ENCODE results near the gene MYH1.

Gene MYH1

GRCh38 chr17:10521949-10522348 is 3.6 kb upstream of the MYH1 start:
- peaks cover 4 to 6% of the 10 kb centered on the region in 2 donors for H3K9me3 Mint-ChIP-seq
- no peak overlapping the region for H3K27ac Mint-ChIP-seq
- H3K36me3 Mint-ChIP-seq: no peaks in the 10 kb centered on the region
- peaks cover 12 to 15% of the 10 kb centered on the region in 2 donors for H3K27me3 Mint-ChIP-seq
- H3K4me3 Mint-ChIP-seq: no peak overlapping the region
- no peaks in the 10 kb centered on the region for H3K4me1 Mint-ChIP-seq
- no peak for DNase-seq
- ATAC-seq (replicated peaks): no peak

GRCh38 chr17:10516638-10517037 is 1.7 kb downstream of the MYH1 start:
- no peaks in the 10 kb centered on the region for H3K4me1 Mint-ChIP-seq
- no peak overlapping the region for H3K27ac Mint-ChIP-seq
- no peaks in the 10 kb centered on the region for H3K9me3 Mint-ChIP-seq
- H3K4me3 Mint-ChIP-seq: no peak overlapping the region
- ATAC-seq (replicated peaks): no peak
- H3K36me3 Mint-ChIP-seq: no peaks in the 10 kb centered on the region
- DNase-seq: no peak
- H3K27me3 Mint-ChIP-seq: peaks cover 3 to 11% of the 10 kb centered on the region in 2 donors

- no peak for DNase-seq
- Mint-ChIP-seq H3K4me1 (no peaks in the 10 kb centered on the region), H3K27me3 (peaks cover 6 to 11% of the 10 kb centered on the region in 2 donors), H3K36me3 (no peaks in the 10 kb centered on the region), H3K4me3 (no peak overlapping the region), H3K9me3 (no peaks in the 10 kb centered on the region), H3K27ac (no peak overlapping the region)
- no peak for ATAC-seq (replicated peaks)
Measured at GRCh38 chr17:10516065-10516464, 2.3 kb downstream of the MYH1 start.

DNA sequence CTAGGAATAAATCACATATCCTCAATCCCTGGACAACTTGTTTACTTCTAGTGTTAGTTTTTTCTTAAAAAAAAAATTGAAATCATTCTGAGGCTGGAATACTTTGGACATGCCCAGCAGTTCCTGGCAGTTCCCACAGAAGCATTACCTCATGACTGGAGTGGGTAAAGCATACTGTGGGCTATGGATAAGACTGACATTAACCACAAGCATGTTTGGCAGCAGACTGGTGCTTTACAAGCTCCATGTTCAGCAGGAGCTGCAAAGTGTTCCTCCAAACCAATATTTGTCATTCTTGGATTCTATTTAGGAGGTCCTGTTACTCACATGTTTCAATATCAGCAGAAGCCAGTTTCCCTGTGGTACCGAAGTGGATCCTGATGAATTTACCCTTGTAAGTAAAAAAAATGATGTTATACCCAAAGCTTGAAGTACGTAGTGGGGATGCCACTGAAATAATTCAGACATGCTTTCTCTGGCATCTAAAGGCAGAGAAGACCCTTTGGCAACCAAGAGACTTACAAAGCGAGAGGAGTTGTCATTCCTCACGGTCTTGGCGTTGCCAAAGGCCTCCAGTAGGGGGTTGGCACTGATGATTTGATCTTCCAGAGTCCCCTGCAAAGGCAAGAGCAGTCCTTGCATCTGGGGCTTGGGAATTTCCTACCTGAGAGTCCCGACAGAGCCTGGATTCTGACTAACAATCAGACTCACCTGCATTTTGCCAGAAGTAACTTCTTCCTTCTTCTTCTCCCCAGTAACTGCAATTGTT is 4.9 kb downstream of the MYH1 start:
- ATAC-seq (replicated peaks) (no peak), DNase-seq (no peak)
- Mint-ChIP-seq H3K27me3 (peaks cover 6% of the 10 kb centered on the region in 2 donors), H3K4me1 (no peaks in the 10 kb centered on the region), H3K27ac (no peak overlapping the region), H3K36me3 (no peaks in the 10 kb centered on the region), H3K4me3 (no peak overlapping the region), H3K9me3 (no peaks in the 10 kb centered on the region)

GRCh38 chr17:10512856-10513255 is 5.5 kb downstream of the MYH1 start:
- H3K9me3 Mint-ChIP-seq: no peaks in the 10 kb centered on the region
- H3K27me3 Mint-ChIP-seq: peaks cover 6% of the 10 kb centered on the region in 2 donors
- no peak overlapping the region for H3K4me3 Mint-ChIP-seq
- no peaks in the 10 kb centered on the region for H3K36me3 Mint-ChIP-seq
- ATAC-seq (replicated peaks) (no peak), DNase-seq (no peak)
- no peak overlapping the region for H3K27ac Mint-ChIP-seq
- no peaks in the 10 kb centered on the region for H3K4me1 Mint-ChIP-seq

- H3K27me3 Mint-ChIP-seq: peaks cover 7 to 10% of the 10 kb centered on the region in 2 donors
- no peak overlapping the region for H3K27ac Mint-ChIP-seq
- H3K9me3 Mint-ChIP-seq: peaks cover 0 to 2% of the 10 kb centered on the region in 2 donors
- DNase-seq (no peak), ATAC-seq (replicated peaks) (no peak)
- no peaks in the 10 kb centered on the region for H3K4me1 Mint-ChIP-seq
- no peak overlapping the region for H3K4me3 Mint-ChIP-seq
- H3K36me3 Mint-ChIP-seq: no peaks in the 10 kb centered on the region
Measured at GRCh38 chr17:10499950-10500349, 18.4 kb downstream of the MYH1 start.

GRCh38 chr17:10492004-10492403 is 26.3 kb downstream of the MYH1 start:
- Mint-ChIP-seq H3K9me3 (peaks cover 18 to 28% of the 10 kb centered on the region in 2 donors), H3K4me1 (no peaks in the 10 kb centered on the region), H3K27ac (no peak overlapping the region), H3K36me3 (peaks cover 1 to 4% of the 10 kb centered on the region in 2 donors), H3K4me3 (no peak overlapping the region), H3K27me3 (peaks cover 6 to 16% of the 10 kb centered on the region in 2 donors)
- no peak for DNase-seq
- no peak for ATAC-seq (replicated peaks)

- no peak for ATAC-seq (replicated peaks)
- no peaks in the 10 kb centered on the region for H3K4me1 Mint-ChIP-seq
- H3K9me3 Mint-ChIP-seq: peaks cover 22 to 25% of the 10 kb centered on the region in 2 donors
- H3K4me3 Mint-ChIP-seq: no peak overlapping the region
- DNase-seq: no peak
- no peak overlapping the region for H3K27ac Mint-ChIP-seq
- peaks cover 1 to 3% of the 10 kb centered on the region in 2 donors for H3K36me3 Mint-ChIP-seq
- peaks cover 0 to 6% of the 10 kb centered on the region in 2 donors for H3K27me3 Mint-ChIP-seq
Measured at GRCh38 chr17:10482252-10482651, 36.1 kb downstream of the MYH1 start.

DNA sequence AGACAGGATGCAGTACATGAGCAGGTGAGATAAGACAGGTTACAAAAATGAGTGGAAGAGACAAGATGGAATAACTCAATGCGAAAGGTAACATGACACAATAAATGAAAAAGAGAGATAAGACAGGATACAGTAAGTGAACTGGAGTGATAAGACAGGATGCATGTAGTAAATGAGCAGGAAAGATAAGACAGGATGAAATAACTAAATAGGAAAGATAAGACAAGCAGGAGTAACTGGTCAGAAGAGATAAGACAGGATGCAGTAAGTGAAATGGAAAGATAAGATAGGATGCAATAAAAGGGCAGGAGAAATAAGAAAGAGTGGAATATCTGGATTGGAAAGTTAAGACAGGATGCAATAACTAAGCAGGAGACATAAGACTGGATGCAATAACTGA is 40.6 kb downstream of the MYH1 start:
- H3K4me1 Mint-ChIP-seq: no peaks in the 10 kb centered on the region
- H3K27me3 Mint-ChIP-seq: no peaks in the 10 kb centered on the region
- no peak overlapping the region for H3K27ac Mint-ChIP-seq
- H3K9me3 Mint-ChIP-seq: peaks cover 4 to 5% of the 10 kb centered on the region in 2 donors
- DNase-seq (no peak), ATAC-seq (replicated peaks) (no peak)
- H3K4me3 Mint-ChIP-seq: no peak overlapping the region
- H3K36me3 Mint-ChIP-seq: peaks cover 0 to 1% of the 10 kb centered on the region in 2 donors

GRCh38 chr17:10474536-10474935 is 43.8 kb downstream of the MYH1 start:
- no peak for ATAC-seq (replicated peaks)
- no peaks in the 10 kb centered on the region for H3K9me3 Mint-ChIP-seq

GRCh38 chr17:10471858-10472257 is 46.5 kb downstream of the MYH1 start:
- H3K4me3 Mint-ChIP-seq: no peak overlapping the region
- no peak for ATAC-seq (replicated peaks)
- H3K9me3 Mint-ChIP-seq: no peaks in the 10 kb centered on the region
- DNase-seq: no peak
- H3K27me3 Mint-ChIP-seq: peaks cover 0 to 4% of the 10 kb centered on the region in 2 donors
- H3K27ac Mint-ChIP-seq: no peak overlapping the region
- no peaks in the 10 kb centered on the region for H3K36me3 Mint-ChIP-seq
- no peaks in the 10 kb centered on the region for H3K4me1 Mint-ChIP-seq

More at GRCh38 chr17:10474536-10474935, 43.8 kb downstream of the MYH1 start:
- Mint-ChIP-seq H3K4me1 (no peaks in the 10 kb centered on the region), H3K4me3 (no peak overlapping the region), H3K27me3 (no peaks in the 10 kb centered on the region), H3K27ac (no peak overlapping the region), H3K36me3 (no peaks in the 10 kb centered on the region)
- DNase-seq: no peak

DNA sequence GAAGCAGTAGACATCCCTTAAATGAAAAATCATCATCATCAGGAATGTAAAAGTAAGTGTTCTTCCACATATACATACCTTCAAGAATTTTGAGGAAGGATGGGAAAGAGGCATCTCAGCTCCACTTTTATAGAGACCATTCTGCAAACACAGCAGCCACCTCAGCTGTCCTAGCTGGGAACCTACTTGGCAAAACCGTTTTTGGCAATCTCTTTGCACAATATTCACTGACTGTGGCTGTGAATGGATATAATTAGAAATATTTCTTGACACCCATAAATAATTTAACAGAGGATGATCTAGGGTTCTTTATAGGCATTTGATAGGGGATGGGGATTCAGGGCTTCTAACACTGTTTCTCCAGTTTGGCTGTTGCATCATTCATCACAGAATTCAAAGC is 48.9 kb downstream of the MYH1 start, which contains the start of gene MYH4:
MYH4 (minus strand) TSS at position 101 of the 400 bp plus-strand sequence. CDS start 2,814 bp downstream, outside the sequence.
- no peak within 1 kb of the TSS for H3K4me3 Mint-ChIP-seq
- no peaks in the 10 kb centered on the region for H3K4me1 Mint-ChIP-seq
- no peak within 1 kb of the TSS for H3K27ac Mint-ChIP-seq
- H3K36me3 Mint-ChIP-seq: no peaks in the 10 kb centered on the region
- H3K27me3 Mint-ChIP-seq: peaks cover 0 to 14% of the 10 kb centered on the region in 2 donors
- DNase-seq: no peak
- ATAC-seq (replicated peaks): no peak
- H3K9me3 Mint-ChIP-seq: peaks cover 0 to under 1% of the 10 kb centered on the region in 2 donors

DNA sequence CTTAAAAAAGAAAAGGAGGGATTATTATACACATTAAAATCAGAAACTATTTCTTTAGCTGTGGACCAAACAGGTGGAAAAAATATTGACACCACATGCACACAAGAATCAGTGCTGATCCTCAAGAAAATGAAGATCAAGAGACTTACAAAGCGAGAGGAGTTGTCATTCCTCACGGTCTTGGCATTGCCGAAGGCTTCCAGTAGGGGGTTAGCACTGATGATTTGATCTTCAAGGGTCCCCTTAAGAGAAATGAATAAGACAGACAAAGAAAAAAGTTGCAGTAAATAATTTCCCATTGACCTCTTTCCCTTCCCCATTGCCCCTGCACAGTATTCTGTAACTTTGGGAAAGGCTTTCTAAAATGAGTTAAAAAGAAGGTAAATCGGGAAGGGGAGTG is 54.9 kb downstream of the MYH1 start:
- Mint-ChIP-seq H3K27ac (no peak overlapping the region), H3K9me3 (peaks cover 0 to 6% of the 10 kb centered on the region in 2 donors), H3K27me3 (peaks cover 19 to 36% of the 10 kb centered on the region in 2 donors), H3K4me3 (no peak overlapping the region), H3K36me3 (no peaks in the 10 kb centered on the region), H3K4me1 (no peaks in the 10 kb centered on the region)
- DNase-seq (no peak), ATAC-seq (replicated peaks) (no peak)

GRCh38 chr17:10460062-10460461 is 58.3 kb downstream of the MYH1 start:
- Mint-ChIP-seq H3K4me1 (no peaks in the 10 kb centered on the region), H3K9me3 (peaks cover 0 to 6% of the 10 kb centered on the region in 2 donors), H3K36me3 (no peaks in the 10 kb centered on the region), H3K27me3 (peaks cover 19 to 21% of the 10 kb centered on the region in 2 donors), H3K4me3 (no peak overlapping the region), H3K27ac (no peak overlapping the region)
- DNase-seq (no peak), ATAC-seq (replicated peaks) (no peak)

- H3K36me3 Mint-ChIP-seq: no peaks in the 10 kb centered on the region
- ATAC-seq (replicated peaks) (no peak), DNase-seq (no peak)
- peaks cover 21 to 25% of the 10 kb centered on the region in 2 donors for H3K27me3 Mint-ChIP-seq
- no peak overlapping the region for H3K4me3 Mint-ChIP-seq
- no peak overlapping the region for H3K27ac Mint-ChIP-seq
- H3K4me1 Mint-ChIP-seq: no peaks in the 10 kb centered on the region
- no peaks in the 10 kb centered on the region for H3K9me3 Mint-ChIP-seq
Measured at GRCh38 chr17:10458701-10459100, 59.6 kb downstream of the MYH1 start.

All from stimulated activated naive B cell treated with anti-CD40 and anti-IgM and Interleukin-4, amounts not matched to agents 10 μg/mL and 1 μg/mL and 100 μg/mL, for 72 hours (primary cell).